8988T (cell line): ENCODE results near the gene CPNE8.
"Not testable (repeated sequence)": the region's sequence is repeated elsewhere in the genome, so short reads cannot be mapped to it uniquely, and the experiment has no call there.

Experiments
- DNase-seq: peaks from one replicate; pipeline ENCODE4 v3.0.0; 2011

Gene CPNE8

DNA sequence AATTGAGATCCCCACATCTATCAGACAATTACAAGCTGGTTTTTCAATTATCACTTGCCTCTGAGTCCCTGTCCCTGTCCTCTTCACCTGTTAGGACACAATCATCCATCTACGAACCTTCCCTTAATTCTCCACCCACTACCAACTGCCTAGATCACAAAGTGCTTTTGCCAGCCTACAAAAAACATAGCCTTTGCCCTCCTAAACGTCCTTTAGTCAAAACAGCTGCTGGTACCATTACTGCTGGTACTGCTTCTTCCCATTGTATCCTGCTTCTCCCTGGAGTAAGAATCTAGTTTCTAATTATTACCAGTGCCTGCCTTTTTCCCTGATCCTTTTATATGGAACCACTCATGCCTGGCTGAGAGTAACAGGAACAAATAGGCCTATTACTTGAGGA, 82.1 kb downstream of the CPNE8 start:
- no peak for DNase-seq

DNA sequence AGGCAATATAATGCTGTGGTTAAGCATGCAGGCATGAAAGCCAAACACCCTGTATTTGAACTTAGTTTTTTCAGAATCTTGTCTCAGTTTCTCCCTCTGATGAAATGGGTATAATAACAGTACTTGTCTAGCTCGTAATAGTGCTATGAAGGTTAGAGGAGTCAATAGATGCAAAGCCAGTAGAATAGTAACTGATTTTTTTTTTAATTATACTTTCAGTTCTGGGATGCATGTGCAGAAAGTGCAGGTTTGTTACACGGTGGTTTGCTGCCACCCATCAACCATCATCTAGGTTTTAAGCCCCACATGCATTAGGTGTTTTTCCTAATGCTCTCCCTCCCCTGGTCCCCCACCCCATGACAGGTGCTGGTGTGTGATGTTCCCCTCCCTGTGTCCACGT, 87.4 kb downstream of the CPNE8 start:
- no peak for DNase-seq

DNA sequence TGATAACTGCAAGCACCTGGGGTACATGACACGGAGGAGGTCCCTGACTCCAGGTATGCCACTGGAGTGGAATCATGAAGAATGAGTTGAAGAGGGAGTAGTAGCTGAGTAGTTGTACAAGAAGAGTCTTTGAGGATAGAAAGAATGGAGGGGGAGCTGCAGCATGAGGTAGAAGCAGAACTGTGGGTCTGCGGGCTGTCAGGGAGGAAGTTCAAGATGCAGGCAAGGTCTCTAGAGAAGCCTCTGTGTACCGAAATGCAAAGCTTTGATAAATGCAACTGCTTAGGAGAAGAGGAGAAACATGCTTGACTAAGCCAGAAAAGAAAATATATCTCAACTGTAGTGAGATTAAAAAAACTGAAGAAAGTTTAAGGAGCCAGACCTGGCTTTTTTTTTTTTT, 91.5 kb downstream of the CPNE8 start:
- no peak for DNase-seq

DNA sequence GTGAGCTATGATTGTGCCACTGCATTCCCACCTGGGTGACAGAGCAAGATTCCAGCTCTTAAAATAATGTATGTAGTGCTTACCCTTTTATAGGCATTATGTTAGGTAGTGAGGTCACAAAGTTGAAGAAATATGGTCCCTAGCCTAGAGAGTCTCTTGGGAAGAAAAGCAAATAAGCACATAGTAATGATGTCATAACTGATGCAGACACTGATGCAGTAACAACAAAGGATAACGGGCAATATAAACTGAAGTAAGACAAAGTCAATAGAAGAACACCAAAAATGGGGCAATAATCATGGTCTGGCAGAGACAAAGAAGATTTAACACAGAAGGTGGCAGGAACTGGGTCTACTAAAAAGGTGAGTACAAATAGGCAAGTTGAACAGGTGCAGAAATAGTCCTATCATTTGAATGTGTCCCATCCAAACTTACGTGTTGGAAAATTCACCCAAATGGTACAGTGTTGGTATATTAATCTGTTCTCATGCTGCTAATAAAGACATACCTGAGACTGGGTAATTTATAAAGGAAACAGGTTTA, 93.5 kb downstream of the CPNE8 start:
- DNase-seq: no peak

DNA sequence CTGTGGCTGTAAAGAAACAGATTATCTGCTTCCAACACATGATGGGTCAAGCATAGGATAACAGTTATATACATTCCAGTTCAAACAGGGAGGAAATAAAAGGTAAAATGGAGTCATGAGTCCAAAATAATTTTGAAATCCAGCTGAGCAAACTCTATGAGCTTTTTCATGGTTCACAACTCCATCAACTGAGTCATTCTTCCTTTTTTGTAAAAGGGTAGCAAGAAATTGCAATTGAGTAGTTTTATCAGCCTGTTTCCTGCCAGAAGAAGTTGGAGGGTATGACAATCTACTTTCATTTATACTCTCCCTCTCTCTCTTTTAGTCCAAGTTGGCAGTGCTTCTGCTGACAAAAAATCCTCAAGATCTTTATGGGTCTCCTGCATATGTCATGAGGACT, 95.6 kb downstream of the CPNE8 start:
- DNase-seq: no peak

DNA sequence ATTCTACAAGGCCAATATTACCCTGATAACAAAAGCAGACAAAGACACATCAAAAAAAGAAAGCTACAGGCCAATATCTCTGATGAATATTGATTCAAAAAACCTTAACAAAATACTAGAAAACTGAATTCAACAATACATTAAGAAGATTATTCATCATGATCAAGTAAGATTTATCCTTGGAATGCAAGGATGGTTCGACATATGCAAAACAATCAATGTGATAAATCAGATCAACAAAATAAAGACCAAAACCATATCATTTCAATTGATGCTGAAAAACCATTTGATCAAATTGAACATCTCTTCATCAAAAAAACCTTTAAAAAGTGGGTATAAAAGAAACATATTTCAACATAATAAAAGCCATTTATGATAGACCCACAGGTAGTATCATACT, 117.3 kb downstream of the CPNE8 start:
- no peak for DNase-seq

DNA sequence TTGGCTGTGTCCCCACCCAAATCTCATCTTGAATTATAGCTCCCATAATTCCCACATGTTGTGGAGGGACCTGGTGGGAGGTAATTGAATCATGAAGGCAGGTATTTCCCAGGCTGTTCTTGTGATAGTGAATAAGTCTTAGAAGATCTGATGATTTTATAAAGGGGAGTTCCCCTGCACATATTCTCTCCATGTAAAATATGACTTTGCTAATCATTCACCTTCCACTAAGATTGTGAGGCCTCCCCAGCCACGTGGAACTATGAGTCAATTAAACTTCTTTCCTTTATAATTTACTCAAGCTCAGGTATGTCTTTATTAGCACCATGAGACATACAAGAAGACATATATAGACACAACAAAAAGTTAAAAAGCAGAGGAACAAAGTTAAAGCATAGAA, 120.0 kb downstream of the CPNE8 start:
- DNase-seq: no peak

DNA sequence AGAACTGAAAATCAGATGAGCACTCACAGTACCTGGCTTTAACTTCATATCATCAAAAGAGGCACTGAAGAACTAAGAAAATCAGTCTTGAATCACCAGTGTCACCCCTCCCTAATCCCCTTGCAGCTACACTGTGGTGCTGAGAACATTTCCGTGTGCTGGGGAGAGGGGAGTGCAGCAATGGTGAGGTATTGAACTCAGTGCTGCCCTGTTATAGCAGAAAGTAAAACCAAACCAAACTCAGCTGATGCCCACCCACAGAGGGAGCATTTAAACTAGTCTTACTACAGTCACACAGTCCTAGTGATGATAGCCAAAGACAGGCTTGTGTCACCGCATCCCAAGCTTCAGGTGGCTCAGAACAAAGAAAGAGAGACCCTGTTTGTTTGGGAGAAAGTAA, 122.1 kb downstream of the CPNE8 start:
- DNase-seq: no peak

DNA sequence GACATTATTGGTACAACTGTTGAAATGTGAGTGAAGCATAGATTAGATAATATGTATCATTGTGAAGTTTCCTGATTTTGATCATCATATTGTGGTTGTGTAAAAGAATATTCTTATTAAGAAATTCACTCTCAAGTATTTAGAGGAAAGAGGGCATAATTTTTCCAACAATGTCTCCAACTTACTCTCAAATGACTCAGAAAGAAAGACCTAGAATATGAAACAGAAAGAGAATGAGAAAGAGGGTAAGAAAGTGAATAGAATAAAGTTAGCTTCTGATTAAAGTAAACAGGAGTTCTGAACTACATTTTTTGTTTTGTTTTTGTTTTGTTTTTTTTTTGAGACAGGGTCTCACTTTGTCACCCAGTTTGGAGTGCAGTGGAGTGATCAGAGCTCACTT, 123.0 kb downstream of the CPNE8 start:
- DNase-seq: no peak

DNA sequence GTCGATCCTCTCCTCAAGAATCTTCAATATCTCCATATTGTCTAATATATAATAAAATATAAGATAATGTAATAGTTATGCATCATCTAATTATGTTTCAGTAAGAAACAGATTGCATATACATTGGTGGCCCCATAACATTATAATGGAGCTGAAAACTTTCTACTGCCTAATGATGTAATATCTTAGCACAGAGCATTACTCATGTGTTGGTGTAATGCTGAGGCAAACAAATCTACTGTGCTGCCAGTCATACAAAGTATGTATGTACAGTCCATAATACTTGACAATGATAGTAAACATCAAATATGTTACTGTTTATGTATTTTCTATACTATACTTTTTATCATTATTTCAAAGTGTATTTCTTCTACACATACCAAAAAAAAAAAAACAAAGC, 128.7 kb downstream of the CPNE8 start:
- DNase-seq: no peak

DNA sequence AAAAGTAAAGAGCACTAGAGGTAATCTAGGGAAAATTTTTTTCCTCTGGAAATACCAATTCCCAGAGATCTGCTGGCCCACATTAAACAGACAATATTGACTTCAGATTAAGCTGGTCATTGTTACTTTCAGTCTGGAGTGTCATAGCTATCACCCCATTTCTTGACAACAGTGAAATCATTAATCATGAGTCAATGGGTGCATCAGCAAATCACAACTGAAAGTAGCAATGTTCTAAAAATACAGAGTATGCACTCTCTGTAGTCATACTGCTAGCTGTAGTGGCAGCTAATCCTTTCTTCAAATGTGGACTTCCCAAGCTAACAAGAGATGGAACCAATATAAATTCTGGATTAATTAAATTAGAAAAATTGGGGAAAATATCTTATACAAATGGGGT, 129.9 kb downstream of the CPNE8 start:
- DNase-seq: no peak

DNA sequence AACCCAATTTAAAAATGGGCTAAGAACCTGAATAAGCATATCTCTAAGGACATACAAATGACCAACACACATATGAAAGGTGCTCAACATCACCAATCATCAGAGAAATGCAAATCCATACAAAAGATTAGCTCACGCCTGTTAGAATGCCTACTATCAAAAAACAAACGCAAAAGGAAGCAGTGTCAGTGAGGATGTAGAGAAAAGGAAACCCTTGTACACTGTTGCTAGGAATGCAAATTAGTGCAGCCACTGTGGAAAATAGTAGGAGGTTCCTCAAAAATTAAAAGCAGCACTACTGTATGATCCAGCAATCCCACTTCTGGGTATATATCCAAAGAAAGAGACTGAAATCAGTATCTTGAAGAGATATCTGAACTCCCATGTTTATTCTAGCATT, 133.0 kb downstream of the CPNE8 start:
- no peak for DNase-seq

DNA sequence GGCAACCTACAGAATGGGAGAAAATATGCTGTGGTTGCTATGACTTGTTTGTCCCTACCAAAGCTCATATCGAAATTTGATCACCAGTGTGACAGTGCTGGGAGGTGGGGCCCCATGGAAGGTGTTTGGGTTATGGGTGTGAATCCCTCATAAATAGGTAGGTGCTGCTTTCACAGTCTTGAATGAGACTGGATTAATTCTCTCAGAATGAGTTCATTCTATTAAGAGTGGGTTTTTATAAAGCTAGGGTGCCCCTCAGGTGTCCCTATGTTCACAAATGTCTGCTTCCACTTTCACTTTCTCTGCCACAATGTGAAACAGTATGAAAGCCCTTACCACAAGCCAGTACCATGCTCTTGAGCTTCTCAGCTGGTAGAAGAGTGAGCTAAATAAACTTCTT, 133.5 kb downstream of the CPNE8 start:
- no peak for DNase-seq

DNA sequence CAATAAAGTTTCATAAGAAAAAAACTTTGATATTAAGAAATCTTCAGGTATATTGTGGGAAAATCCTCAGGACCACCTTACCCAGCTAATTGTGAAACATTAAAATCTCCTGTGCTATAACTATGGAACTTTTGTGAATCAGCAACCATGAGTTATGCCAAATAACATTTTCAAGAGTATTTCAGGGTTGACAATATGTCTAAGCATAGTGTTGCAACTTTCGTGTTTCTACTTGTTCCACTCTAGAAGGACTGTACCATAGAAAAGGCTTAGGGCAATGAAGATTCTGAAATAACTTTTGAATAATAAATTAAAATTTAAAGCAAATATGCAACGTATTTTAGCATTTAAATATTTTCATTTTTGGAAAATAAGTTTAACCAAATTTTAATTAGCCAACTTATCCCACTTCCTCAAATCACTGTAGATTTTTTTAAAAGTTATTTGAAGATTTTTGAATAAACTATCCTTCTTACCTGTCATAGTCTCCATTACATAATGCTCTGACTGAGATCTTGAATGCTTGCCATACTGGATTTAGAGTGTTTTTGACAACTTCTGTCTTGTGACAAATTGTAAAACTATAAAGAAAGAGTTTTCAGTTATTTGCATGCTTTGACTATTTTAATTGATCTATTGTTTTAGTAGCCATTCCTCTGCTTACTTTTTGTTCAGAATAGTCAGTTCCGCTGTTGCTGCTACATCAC, 143.6 kb downstream of the CPNE8 start:
- no peak for DNase-seq

DNA sequence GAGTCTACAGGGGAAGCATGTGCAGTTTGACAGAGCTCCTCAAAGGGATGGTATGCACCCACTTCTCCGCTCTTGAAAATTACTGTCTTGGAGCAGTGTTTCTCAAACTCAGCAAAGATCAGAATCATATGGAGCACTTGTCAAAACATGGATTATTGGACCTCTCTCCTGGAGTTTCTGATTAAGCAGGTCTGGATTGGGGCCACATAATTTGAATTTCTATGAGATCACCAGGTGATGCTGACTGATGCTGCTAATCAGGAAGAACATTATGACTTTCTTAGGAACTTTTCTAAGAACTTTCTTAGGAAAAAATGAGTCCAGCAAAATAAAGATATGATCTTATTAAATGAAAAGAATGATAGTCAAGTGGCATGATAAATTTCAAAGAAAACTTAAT, 144.3 kb downstream of the CPNE8 start:
- DNase-seq: no peak

DNA sequence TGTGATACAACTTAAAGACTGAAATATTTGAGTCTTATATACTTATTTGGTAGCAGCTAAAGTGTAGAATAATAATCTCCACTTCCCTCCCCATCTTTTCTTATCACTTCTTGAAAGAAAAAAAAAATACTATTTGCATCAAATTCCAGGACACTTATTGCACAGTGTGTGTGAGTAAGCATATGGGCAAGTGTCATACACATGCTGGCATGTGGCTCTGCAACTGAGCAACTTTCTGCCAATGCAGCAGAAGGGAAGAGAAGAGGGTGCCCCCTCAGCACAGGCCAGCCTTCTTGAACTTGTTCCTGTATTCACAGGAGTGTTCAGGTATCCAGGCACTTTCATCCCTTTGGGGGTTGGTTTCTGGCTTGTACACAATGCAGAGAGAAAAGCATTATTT, 145.8 kb downstream of the CPNE8 start:
- DNase-seq: no peak

DNA sequence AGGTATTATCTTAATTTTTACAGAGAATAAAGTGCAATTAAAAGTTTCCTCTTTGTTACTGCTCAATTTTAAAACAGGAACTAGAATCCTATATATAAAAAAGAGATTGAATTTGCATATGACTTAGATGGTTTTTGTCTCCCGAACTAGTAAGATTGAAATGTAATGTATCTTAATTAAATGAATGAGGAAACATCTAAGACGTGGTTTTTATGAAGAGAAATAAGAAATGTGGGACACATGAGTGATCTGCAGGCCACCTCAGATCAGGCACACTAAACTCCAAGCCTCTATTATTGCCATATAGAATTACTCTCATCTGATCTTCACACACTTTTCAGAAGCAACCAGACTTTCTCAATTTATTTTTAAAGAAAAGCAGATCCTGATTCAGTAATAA, 158.6 kb downstream of the CPNE8 start:
- no peak for DNase-seq

DNA sequence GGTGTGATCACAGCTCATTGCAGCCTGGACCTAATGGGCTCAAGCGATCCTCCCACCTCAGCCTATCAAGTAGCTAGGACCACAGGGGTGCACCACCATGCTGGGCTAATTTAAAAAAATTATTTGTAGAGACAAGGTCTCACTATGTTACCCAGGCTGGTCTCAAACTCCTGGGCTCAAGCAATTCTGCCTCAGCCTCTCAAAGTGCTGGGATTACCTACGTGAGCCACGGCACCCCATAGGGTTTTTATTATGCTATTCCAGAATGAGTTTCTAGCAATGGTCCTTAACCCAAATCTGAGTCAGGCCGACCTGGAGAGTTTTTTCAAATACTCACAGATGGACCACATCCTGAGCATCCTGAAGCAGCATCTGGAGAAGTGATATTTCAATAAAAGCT, 159.8 kb downstream of the CPNE8 start:
- no peak for DNase-seq

DNA sequence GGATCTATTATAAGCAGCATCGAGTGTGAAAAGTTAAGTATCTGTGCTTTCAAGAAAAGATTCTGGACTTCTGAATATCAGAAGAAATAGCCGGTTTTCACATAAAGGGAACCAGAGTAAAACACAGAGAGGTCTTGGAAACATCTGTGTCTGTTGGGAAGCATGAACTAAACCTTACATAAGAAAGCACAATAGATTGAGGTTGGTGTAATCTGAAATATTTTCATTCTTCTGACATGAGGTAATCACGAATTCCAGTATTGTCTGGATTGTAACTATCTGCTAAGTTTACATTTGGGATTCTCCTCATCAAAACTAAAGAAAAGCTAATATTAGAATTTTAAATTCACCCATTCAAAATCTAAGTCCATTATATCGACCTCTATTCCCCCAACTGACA, 161.3 kb downstream of the CPNE8 start:
- no peak for DNase-seq

DNA sequence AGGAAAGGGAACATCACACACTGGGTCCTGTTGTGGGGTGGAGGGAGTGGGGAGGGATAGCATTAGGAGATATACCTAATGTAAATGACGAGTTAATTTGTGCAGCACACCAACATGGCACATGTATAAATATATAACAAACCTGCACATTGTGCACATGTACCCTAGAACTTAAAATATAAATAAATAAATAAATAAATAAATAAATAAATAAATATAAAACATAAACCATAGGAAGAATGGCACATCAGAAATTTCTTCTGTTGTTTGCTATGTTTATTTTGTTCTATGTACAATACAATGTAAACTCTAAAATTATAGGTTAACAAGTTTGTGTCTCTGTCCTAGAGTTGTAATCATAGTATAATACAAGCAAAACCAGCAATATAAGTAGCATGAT, 162.9 kb downstream of the CPNE8 start:
- DNase-seq: not testable (repeated sequence)

DNA sequence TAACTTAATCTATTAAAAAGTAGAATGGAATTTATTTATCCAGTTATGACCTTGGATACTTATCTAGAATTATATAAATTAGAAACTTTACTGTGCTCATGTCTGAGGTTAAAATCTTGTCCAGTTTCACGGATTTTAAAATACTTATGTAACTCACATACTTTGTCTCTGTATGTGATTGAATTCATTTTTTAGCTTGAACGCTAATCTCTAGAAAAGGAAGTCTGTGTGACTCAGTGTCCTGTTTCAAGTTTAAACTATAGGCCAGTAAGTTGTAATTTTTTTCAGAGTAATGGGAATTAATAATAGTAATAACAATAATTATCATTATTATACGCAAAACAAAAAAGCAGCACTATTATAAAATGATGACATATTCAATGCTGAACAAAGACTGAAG, 168.6 kb downstream of the CPNE8 start:
- DNase-seq: no peak

DNA sequence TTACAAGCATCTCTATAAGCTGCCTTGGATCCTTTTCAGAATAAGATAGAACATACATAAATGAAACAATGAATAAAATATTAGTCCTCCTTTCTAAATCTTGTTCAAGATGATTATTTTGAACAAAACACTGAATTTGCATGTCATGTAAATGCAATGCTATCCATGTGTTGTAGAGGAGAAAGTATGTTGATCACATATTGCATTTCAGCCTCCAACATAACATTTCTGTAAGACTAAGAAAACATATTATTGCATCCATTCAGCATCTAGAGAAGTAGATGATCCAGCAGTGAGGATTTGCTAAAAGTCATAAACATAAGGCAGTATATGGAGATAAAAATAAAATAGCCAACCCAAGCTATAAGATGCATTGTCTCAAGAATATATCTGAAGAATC, 172.6 kb downstream of the CPNE8 start:
- DNase-seq: no peak

DNA sequence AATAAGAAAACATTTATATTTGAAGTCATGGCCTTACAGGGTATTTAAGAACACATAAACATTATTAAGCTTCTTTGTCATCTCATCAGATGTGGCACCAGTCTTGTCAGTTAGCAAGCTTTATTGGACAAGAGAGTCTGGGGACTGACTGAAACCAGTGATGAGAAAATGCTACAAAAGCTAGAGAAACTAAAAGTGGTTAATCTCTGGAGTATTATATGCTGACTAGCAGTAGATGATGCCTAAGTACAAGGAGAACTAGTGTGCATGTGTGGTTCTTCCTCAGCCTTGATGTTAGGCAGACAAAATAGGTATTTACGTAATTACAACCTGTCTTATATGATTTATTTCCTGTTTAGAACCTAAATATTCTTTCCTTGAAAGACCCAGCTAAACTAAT, 176.5 kb downstream of the CPNE8 start:
- no peak for DNase-seq

DNA sequence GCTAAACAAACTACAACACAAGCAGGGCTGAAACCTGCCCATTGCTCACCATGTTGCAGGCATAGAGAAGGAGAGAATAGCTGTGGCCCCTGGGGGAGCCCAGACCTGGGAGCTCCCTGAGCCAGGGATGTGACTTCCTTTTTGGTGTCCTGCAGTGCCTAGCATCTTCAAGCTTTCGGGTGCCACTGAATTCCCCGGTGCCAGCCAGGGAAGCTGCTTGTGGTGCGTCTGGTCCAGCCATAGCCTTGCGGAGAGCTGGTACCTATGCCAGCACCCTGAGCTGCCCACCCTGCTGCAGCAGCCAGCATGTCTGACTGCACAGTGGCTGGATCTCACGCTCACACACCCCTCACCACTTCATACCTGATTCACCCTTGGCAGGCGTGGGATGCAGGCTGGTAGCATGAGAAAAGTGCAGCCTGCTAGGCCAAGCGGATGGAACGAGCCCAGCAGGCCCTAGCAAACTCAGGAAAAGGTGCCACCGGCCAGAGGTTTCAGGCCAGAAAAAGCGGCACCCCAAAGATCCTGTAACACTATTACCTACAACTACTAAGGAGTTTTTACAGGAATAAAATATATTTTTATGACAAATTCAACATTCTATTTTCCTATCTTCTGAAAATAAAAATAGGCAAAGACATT, 183.7 kb downstream of the CPNE8 start:
- no peak for DNase-seq

DNA sequence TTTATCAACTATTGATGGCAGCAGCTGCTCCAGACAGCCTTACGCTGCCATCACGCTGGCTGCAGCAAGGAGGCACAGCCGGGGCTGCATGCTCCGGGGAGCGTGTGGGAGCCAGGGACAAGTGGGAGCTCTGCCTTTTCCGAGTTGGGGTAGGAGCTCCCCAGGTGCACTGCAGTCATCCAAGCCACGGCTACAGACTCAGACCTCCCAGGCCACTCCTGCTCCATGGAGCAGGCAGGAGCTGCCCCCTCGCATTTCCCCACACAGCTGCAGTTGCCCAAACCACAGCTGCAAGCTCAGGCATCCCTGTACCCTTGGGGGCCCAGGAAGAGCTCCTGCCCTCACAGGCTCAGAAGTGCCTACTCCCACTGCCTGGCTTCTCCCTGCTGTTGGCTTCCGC, 184.7 kb downstream of the CPNE8 start:
- no peak for DNase-seq
